ENCODE measurements around the gene STEAP1B. TPM values are rescaled to one million over a fixed set of nuclear protein-coding genes. Genes with fewer than 3 reads are reported as not detected.

The STEAP1B gene
- total RNA-seq, 1 experiment from 2014 or later = not detected

DNA sequence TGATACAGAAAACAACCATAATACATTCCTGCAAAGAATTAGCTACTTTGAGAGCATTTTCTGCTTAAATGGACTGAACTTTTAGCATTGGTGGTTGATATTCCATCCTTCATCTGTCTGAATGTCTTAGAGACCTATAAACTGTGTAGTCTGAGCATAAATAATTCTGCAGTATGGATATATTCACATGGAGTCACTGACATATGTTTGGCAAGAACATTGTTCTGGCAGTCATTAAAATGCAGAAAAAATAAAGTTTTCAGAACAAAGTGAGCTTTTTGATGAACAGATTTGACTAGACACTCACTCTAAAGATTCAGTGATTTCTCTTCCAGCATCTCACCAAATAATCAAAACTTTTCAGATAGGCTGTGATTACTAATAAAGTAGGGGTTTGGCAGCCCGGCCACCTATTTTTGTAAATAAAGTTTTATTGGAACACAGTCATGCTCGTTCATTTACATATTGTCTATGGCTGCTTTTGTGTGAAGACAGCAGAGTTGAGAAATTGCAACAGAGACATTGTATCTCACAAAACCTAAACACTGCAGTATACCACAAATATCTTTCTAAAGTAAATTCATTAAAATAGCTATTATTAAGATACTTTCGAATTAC, 98.9 kb downstream of the STEAP1B start:
- DNase-seq (ENCODE audit: low read depth) = no peak

DNA sequence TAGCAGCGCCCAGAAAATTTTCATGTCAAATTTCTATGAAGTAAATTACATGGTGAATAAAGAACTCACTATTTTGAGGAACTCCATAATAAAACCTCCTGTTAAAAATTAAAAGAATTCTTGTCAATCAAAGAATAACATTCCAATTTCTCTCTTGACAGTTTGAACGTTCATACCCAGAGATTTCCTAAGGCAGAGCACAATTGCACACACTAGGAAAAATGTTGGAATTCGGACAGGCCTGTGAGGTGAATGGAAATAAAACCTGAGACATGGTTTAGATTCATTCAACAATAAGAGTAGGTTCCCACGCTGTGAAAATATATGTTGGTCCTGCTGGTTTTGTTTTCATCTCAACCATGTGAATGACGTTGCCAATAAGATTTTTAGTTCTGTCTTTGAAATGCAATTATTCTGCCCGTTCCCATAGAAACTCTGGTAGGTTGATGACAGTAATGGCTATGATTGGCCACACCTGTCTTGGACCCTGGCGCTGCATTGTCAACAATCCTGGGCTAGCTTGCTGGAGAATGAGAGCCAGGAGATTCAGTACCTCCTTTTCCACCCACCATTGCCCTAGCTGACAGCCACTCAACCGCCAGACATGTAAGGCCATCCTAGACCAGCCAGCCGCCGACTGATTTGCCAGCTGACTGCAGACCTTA, 99.7 kb downstream of the STEAP1B start:
- DNase-seq (ENCODE audit: low read depth) = no peak

DNA sequence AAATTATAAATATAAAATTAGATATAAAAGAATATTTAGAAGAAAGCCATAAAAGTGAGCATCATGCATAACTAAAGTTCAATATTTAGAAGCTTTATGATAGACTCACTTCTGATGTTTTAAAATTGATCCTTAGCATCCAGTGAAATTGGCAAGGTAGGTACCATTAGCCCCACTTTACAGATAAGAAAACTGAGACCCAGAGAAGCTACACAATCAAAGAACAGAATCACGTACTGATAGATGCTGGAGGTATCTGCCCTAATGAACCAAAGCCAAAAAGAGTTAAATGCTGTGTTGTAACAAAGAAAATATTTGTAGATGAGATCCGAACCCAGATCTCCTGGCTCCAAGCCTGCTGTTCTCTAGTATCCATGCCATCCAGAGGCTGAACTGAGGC, 100.4 kb downstream of the STEAP1B start:
- no peak for DNase-seq (ENCODE audit: low read depth)

DNA sequence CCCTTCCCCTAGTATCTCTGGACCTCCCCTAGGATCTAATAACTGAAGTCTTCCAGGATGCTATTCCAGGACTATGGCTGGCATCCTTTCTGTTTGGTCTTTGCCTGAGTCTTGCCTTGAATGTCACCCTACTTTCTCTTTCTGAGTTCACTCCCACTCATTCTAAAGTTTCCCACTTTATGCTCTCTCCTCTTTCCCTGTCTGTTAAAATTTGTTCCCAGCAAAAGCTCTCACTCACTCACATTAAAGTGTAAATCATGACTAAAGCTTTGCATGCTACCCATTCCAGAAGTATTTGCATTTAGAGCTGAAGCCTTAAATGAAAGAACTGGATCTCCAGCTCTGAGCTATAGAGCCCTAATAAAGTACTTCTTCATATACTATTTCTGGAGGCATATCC, 100.9 kb downstream of the STEAP1B start:
- no peak for DNase-seq (ENCODE audit: low read depth)

DNA sequence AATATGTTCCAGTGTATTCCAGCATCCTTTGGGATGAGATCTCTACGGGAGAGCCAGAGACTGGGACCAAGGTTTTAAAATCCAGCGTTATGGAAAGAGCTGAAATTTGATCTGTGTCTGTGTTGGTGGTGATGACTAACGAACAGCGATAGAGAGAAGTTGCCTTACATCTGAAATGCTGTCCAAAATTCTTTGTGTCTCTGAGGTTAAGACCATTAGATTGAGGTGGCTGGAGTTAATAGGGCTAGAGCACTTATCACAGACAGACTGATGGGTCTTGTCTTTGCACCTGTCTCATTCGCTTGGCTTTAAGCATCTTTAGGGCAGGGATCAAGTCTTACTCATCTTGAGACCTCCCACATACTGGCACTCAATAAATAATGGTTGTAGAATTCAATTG, 102.0 kb downstream of the STEAP1B start:
- DNase-seq (ENCODE audit: low read depth) = peak; percentile 51

DNA sequence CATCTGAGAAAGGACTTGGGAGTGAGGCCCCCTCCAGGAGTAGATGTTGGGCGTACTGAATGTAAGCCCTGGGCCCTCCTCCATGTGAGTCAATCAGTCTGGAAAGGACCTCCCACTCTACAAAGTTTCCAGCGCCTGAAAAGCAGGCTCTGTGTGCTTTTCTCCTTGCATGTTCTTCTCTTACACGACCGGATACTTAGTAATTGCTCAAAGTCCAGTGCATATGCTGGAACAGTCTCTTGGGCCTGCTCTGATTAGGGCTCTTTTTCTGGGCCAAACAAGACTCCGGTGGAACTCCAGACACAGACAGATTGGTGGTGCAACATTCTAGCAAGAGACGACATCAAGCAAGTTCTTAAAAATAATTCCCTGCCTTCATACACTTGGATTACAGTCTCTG, 104.8 kb downstream of the STEAP1B start:
- no peak for DNase-seq (ENCODE audit: low read depth)

DNA sequence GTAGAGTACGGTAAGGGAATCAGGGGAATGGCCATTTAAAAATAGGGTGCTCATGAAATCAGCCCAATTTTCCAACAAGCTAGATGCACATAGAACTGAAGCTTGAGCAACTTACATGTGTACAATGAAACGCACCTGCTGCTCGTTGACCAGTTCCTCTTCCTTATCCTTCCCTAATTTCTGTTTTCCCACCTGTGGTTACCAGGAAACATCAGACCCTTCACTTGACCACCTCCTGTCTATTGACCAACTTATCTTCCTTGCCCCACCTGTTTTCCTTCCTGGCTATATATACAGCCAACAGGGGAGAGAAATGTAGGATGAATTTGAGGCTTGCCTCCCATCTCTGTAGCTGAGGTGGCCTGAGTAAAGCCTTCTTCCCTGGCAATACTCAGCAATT, 105.2 kb downstream of the STEAP1B start:
- DNase-seq (ENCODE audit: low read depth) = no peak

DNA sequence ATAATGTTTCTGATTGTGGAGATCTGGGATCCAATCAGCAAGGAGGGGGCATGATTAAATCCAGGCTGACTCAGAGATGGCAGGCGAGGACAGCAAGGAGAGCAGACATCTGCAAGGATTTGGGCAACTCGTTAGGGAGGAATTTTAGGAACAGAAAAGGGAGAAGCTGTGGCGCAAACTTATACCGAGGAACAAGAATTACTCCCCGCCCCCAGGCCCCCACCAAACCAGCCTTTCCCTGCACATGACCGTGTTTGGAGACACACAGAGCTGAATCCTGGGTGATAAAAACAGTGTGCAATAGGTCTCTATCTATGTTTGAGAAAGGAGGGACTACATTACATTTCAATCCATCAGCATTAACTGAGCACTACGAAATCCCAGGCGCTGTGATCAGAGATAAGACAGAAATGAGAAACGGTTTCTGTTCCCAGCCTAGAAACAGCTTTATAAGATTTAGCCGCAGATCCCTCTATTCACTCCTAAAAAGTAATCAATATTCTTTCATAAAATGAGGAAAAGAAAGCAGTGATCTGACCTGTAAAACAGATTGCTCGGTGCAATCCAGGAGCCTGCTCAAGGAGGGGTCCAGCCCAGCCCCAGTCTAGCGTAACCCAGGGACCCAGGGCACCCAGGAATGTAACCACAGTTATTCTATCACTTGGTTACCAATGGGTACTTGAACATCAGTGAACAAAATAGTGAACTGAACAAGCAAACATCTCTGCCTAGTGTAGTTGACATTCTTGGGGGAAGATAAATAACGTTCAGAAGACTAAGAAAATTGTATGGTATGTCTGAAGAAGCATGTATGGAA, 105.9 kb downstream of the STEAP1B start:
- DNase-seq (ENCODE audit: low read depth) = no peak

DNA sequence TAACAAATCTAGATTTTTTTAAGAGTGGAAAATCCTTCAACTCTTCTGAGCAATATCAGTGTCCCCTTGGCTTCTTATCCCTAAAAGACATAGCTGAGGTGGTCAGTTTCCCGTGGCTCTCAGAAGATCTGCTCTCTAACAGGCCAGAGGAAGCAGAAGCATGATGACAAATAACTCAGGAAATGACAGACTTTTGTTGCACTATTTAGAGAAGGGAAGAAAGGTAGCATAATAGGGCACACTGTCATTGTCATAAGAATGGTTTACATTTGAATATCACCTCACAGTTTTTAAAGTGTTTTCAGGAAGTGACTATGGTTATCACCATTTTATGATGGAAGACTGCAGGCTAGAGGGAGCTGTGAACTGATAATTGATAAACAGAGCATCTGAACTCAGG, 109.5 kb downstream of the STEAP1B start:
- no peak for DNase-seq (ENCODE audit: low read depth)

DNA sequence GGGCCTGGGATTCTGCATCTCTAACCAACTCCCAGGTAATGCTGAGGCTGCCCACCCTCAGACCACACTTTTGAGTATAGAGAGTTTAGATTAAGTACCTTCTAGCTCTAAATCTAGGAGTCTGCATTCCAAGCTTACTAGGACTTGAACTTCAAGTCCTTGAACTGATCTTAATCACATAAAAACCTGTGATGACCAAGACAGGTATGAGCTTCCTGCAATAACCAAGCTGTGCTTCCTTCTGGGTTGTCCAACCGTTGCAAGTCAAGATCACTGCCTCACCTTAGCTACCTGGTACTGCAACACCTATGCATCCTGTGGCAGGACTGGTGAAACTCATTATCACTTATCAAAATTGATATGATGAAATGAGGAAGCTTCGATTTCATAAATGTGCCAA, 110.1 kb downstream of the STEAP1B start:
- DNase-seq (ENCODE audit: low read depth) = no peak

DNA sequence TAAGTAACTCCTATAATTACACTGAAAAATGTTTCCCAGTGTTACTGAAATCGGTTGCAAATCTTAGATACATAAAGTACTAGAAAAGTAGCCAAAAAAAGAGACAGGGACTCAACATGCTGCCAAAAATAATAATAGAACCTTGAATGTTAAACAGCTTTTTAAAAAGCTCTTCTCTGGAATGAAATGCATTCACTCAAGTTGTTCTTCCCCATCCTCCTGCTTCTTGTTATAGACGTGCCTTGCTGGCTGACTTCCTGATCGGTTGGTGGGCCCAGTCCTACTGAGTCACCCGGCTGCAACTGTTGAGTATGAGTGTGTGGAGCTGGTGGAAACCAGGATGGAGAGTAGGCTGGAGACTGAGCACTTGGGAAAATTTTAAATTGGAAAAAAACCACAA, 112.4 kb downstream of the STEAP1B start:
- peak; percentile 40 for DNase-seq (ENCODE audit: low read depth)

DNA sequence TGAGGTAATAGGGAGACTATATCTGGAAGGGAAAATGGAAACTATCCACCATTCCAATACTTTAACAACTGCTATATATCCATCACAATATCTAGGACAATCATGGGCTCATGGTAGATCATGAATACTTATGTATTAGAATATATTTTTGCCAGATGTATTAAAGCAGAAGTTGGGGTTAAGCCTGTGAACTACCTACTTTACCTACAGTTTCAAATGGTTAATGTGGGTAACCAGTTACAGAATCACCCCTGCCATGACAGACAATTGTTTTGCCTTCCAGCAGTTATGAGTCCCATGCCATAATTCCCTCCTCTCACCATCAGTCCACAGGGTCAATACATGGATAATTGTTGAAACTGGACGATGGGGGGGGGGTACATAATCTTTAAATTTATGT, 113.1 kb downstream of the STEAP1B start:
- no peak for DNase-seq (ENCODE audit: low read depth)

DNA sequence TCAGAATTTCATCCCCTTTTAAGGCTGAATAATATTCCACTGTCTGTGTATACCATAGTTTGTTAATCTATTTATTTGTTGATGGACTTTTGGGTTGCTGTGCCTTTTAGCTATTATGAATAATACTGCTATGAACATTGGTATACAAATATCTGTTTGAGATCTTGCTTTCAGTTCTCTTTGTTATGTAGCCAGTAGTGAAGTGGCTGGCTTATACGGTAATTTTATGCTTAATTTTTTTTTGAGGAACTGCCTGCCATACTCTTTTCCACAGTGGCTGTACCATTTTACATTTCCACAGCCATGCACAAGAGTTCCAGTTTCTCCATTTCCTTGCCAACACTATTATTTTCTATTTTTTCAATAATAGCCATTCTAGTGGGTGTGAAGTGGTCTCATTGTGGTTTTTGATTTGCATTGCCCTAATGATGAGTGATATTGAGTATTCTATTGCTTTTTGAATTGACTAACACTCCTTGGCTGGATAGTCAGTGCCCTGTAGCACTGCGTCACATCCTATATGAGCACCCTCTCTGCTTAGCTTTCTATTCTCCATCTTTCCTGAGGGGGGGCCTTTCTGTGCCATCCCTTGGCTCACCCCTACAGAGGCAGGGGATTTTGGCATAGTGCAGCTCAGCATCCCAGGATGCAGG, 113.7 kb downstream of the STEAP1B start:
- DNase-seq (ENCODE audit: low read depth) = no peak

DNA sequence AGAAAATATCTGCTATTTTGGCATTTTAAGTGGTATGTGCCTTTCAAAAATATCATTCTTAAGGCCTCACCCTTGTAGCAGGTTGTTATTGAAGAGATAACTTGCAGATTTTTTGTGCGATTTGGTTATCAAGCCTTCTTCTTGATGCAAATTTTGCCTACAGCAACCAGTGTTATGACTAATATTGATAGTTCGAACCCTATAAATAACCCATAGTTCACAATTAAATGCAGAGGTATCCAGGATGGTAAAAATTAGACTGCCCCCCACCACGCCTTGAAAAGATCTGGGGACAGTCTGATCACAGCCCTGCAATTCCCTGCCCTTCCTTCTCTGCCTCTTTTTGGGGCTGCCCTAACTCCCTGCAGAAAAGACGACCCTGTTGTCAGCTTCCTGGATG, 114.7 kb downstream of the STEAP1B start:
- DNase-seq (ENCODE audit: low read depth) = no peak

DNA sequence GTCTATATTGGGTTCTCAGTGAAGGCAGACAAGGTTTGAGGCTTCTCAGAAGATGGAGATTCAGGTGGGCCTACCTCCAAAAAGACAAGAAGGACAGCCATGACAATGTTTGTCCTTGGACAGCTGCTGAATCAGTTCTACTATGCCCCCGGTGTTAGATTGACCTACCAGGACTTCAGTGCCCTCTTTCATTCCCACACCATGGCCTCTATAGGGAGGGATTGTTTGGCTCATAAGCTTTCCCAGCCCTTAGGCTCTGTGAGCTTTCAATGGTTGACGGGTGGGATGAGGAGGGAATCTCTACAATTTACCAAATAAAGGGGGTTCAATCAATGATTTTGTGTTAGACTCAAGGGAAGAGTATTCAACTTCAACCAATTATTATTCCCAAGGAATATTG, 119.7 kb downstream of the STEAP1B start:
- no peak for DNase-seq (ENCODE audit: low read depth)

DNA sequence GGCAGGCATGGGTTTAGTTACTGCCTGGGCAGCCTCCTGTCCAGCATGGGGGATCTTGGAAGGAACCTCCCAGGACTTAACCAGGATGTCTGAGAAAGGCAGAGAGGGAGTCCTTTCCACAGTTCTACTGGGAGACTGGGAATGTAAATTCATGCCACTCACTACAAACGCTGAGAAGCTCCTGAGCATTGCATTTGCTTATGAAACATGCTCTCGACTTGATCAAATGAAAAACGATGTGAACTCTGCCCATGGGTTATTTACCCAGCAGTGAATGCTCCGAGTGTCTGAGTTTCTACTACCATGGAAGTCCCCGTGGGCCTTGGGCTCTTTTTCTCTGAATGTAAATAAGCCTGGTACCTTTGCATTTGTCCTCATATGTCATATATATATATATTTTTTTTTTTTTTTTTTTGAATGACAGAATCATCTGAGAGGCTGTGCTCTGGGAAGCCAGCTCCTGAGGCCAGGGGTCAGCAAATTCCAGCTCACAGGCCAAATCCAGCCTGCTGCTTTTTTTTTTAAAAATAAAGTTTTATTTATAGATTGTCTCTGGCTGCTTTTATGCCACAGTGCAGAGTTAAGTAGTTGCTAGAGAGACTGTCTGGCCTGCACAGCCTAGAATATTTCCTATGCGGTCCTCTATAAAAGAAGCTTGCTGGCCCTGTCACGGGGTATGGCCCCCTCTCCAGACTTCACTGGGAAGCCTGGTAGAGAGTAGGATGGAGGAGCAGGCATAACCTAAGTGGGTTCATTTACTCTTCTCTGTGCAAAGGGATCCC, 121.6 kb downstream of the STEAP1B start:
- DNase-seq (ENCODE audit: low read depth) = no peak

DNA sequence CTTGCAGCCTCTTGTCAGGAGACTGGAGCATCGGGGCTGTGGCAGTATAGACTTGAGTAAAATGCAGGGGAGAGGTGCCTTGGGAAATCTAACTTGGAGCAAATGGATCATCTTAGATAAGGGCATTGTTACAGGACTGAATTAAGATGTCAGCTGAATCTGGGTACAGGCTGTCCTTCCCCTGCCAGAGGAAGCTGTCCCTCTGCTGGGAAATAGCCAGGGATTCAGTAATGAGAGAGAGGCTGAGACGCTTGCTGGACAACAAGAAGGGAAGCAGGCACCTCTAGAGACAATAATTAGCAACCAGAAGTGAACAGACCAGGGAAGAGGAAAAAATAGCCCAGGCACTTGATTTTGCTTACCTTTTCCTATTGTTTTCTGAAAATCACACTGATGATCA, 122.3 kb downstream of the STEAP1B start:
- no peak for DNase-seq (ENCODE audit: low read depth)

DNA sequence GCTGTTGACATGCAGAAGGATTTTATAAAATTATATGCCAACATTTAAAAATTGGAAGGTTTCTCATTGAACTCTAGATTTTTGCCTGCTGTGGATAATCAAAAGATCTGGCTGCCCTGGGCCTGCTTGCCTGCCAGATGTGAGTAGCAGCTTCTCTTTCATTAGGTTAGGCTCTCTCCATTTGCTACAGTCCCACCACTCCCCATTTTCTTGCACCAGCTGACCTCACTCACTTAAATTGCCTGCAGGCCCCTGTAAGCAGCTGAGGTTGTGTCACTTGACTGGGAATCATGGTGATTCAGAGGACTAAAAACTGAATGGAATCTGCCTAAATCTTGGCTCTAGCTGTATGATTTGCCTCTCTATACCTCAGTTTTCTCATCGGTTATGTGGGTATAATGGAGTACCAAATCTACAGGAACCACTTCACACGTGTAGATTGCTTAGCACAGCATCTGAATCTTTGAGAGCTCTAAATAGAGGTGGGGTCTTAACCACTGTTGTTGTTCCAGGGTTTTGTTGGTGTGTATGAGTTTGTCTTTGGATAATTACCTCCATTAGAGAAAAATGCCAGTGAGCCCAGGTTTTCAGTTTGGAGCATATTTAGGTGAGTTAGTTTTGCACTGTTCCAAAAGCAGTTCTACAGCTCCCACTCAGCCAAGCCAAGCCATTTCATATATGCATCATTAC, 124.5 kb downstream of the STEAP1B start:
- DNase-seq (ENCODE audit: low read depth) = no peak

DNA sequence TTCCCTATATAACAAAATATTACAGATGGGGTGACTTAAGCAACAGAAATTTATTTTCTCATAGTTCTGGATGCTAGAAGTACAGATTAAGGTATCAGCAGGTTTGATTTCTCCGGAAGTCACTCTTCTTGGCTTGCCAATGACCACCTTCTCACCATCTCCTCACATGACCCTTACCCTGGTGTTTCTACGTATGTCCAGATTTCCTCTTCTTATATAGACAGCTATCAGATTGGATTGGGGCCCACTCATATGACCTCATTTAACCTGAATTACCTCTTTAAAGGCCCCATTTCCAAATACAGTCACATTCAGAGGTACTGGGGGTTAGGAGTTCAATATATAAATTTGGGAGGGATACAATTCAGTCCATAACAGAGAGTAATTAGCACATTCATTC, 126.1 kb downstream of the STEAP1B start:
- no peak for DNase-seq (ENCODE audit: low read depth)

DNA sequence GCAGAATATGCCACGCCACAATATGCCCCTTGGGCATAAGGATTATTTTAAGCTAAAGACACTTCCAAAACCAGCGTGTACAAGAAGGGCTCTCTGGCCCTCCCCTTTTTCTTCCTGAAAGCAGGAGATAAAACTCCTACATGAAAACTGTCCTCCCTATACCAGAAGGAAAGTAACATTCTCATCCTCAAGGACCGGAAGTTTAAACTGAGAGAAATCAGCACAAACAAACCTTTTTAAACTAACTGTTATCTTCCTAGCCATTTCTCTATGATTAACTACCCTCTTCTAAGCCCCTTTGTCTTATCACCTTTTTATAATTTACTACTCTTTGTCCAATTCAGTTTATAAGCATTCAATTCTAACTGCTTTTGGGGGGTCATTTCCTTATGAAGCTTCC, 126.6 kb downstream of the STEAP1B start:
- no peak for DNase-seq (ENCODE audit: low read depth)

DNA sequence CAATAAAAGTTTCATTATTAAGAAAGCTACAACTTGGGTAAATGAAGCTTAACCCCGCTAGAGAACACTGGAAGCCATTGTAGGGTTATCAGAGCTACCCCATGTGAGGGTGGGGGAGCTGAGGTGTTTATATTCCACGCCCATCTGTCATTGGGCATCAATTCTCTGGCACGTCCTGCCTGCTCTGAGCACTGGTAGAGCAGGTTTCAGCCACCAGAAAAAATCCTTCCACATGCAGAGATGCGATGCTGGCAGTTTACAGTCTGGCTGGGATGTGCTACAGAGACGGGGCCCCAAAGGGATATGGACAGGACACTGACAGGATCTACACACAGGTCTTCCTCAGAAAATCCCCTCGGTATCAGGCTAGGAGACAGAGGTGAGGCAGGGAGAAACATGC, 127.1 kb downstream of the STEAP1B start:
- no peak for DNase-seq (ENCODE audit: low read depth)
